Measurements from ENCODE around the gene SRRM4. TPM values are rescaled to one million over a fixed set of nuclear protein-coding genes. Genes with fewer than 3 reads are reported as not detected.
A peak's percentile ranks its signal among the peaks of the same experiment; 100 is the strongest.
"Not testable (repeated sequence)": the region's sequence is repeated elsewhere in the genome, so short reads cannot be mapped to it uniquely, and the experiment has no call there.

SRRM4 gene
- total RNA-seq, 1 experiment from 2014 or later = not detected

- no peak for DNase-seq
- no peak overlapping the region for H3K27ac ChIP-seq
- no peaks in the 10 kb centered on the region for H3K36me3 ChIP-seq
- no peaks in the 10 kb centered on the region for H3K9me3 ChIP-seq (replicated peaks)
- H3K4me1 ChIP-seq = no peaks in the 10 kb centered on the region
- H3K4me3 ChIP-seq = no peak overlapping the region
- no peaks in the 10 kb centered on the region for H3K27me3 ChIP-seq
Measured at GRCh38 chr12:119024356-119024755, 43.0 kb downstream of the SRRM4 start.

GRCh38 chr12:119025786-119026185, 44.4 kb downstream of the SRRM4 start:
- Histone ChIP-seq H3K9me3 (replicated peaks) (no peaks in the 10 kb centered on the region), H3K27me3 (no peaks in the 10 kb centered on the region), H3K27ac (no peak overlapping the region), H3K4me3 (no peak overlapping the region), H3K36me3 (no peaks in the 10 kb centered on the region), H3K4me1 (no peaks in the 10 kb centered on the region)
- DNase-seq = no peak

GRCh38 chr12:119033332-119033731, 52.0 kb downstream of the SRRM4 start:
- not testable (repeated sequence) for H3K27me3 ChIP-seq, DNase-seq

GRCh38 chr12:119036878-119037825, 55.8 kb downstream of the SRRM4 start:
- H3K27ac ChIP-seq = no peak overlapping the region
- no peaks in the 10 kb centered on the region for H3K27me3 ChIP-seq
- no peaks in the 10 kb centered on the region for H3K4me1 ChIP-seq
- DNase-seq = peak; percentile 10 to 64
- no peaks in the 10 kb centered on the region for H3K36me3 ChIP-seq
- no peak overlapping the region for H3K4me3 ChIP-seq
- no peaks in the 10 kb centered on the region for H3K9me3 ChIP-seq (replicated peaks)

More at GRCh38 chr12:119033332-119033731, 52.0 kb downstream of the SRRM4 start:
- H3K9me3 ChIP-seq (replicated peaks); H3K27ac ChIP-seq; H3K36me3 ChIP-seq; H3K4me3 ChIP-seq; H3K4me1 ChIP-seq: not testable (repeated sequence)

GRCh38 chr12:119044094-119044493, 62.8 kb downstream of the SRRM4 start:
- no peak overlapping the region for H3K27ac ChIP-seq
- no peaks in the 10 kb centered on the region for H3K4me1 ChIP-seq
- no peaks in the 10 kb centered on the region for H3K36me3 ChIP-seq
- no peaks in the 10 kb centered on the region for H3K9me3 ChIP-seq (replicated peaks)
- DNase-seq = no peak
- no peaks in the 10 kb centered on the region for H3K27me3 ChIP-seq
- H3K4me3 ChIP-seq = no peak overlapping the region

GRCh38 chr12:119047641-119048040, 66.3 kb downstream of the SRRM4 start:
- no peak overlapping the region for H3K4me3 ChIP-seq
- no peak overlapping the region for H3K27ac ChIP-seq
- no peaks in the 10 kb centered on the region for H3K27me3 ChIP-seq
- no peak for DNase-seq
- H3K36me3 ChIP-seq = no peaks in the 10 kb centered on the region
- H3K9me3 ChIP-seq (replicated peaks) = no peaks in the 10 kb centered on the region
- no peaks in the 10 kb centered on the region for H3K4me1 ChIP-seq

GRCh38 chr12:119050663-119051062, 69.3 kb downstream of the SRRM4 start:
- DNase-seq = no peak
- Histone ChIP-seq H3K9me3 (replicated peaks) (no peaks in the 10 kb centered on the region), H3K4me1 (no peaks in the 10 kb centered on the region), H3K4me3 (no peak overlapping the region), H3K27me3 (no peaks in the 10 kb centered on the region), H3K27ac (no peak overlapping the region), H3K36me3 (no peaks in the 10 kb centered on the region)

- DNase-seq = no peak
- no peaks in the 10 kb centered on the region for H3K9me3 ChIP-seq (replicated peaks)
- H3K27ac ChIP-seq = no peak overlapping the region
- no peaks in the 10 kb centered on the region for H3K4me1 ChIP-seq
- H3K4me3 ChIP-seq = no peak overlapping the region
- H3K36me3 ChIP-seq = no peaks in the 10 kb centered on the region
- H3K27me3 ChIP-seq = no peaks in the 10 kb centered on the region
Measured at GRCh38 chr12:119051474-119051873, 70.1 kb downstream of the SRRM4 start.

GRCh38 chr12:119052001-119052400, 70.7 kb downstream of the SRRM4 start:
- Histone ChIP-seq H3K4me1 (no peaks in the 10 kb centered on the region), H3K36me3 (no peaks in the 10 kb centered on the region)
- DNase-seq = no peak

GRCh38 chr12:119055977-119056376, 74.6 kb downstream of the SRRM4 start:
- Histone ChIP-seq H3K4me3 (no peak overlapping the region), H3K27me3 (no peaks in the 10 kb centered on the region), H3K9me3 (replicated peaks) (no peaks in the 10 kb centered on the region), H3K4me1 (no peaks in the 10 kb centered on the region), H3K27ac (no peak overlapping the region), H3K36me3 (no peaks in the 10 kb centered on the region)
- no peak for DNase-seq

More at GRCh38 chr12:119052001-119052400, 70.7 kb downstream of the SRRM4 start:
- Histone ChIP-seq H3K27ac (no peak overlapping the region), H3K9me3 (replicated peaks) (no peaks in the 10 kb centered on the region), H3K4me3 (no peak overlapping the region), H3K27me3 (no peaks in the 10 kb centered on the region)

GRCh38 chr12:119060847-119061796, 79.8 kb downstream of the SRRM4 start:
- Histone ChIP-seq H3K9me3 (replicated peaks) (no peaks in the 10 kb centered on the region), H3K36me3 (no peaks in the 10 kb centered on the region), H3K27ac (no peak overlapping the region), H3K4me3 (no peak overlapping the region), H3K4me1 (no peaks in the 10 kb centered on the region), H3K27me3 (no peaks in the 10 kb centered on the region)
- peak; percentile 50 to 78 for DNase-seq

GRCh38 chr12:119068129-119068856, 87.0 kb downstream of the SRRM4 start:
- H3K4me1 ChIP-seq = peaks cover 21% of the 10 kb centered on the region
- H3K27me3 ChIP-seq = no peaks in the 10 kb centered on the region
- H3K4me3 ChIP-seq = no peak overlapping the region
- peak; percentile 7 to 48 for DNase-seq
- no peaks in the 10 kb centered on the region for H3K9me3 ChIP-seq (replicated peaks)
- H3K27ac ChIP-seq = no peak overlapping the region
- no peaks in the 10 kb centered on the region for H3K36me3 ChIP-seq

- H3K27me3 ChIP-seq = no peaks in the 10 kb centered on the region
- DNase-seq = peak; percentile 69 to 86
- H3K9me3 ChIP-seq (replicated peaks) = no peaks in the 10 kb centered on the region
- peak overlapping the region; percentile 19; the same call in 1 of the 2 replicates for H3K27ac ChIP-seq
- H3K4me1 ChIP-seq = peaks cover 21% of the 10 kb centered on the region
- no peaks in the 10 kb centered on the region for H3K36me3 ChIP-seq
- no peak overlapping the region for H3K4me3 ChIP-seq
Measured at GRCh38 chr12:119069147-119069642, 87.9 kb downstream of the SRRM4 start.

- H3K36me3 ChIP-seq = no peaks in the 10 kb centered on the region
- peaks cover 21% of the 10 kb centered on the region for H3K4me1 ChIP-seq
- no peaks in the 10 kb centered on the region for H3K27me3 ChIP-seq
- H3K4me3 ChIP-seq = no peak overlapping the region
- no peaks in the 10 kb centered on the region for H3K9me3 ChIP-seq (replicated peaks)
- no peak for DNase-seq
- H3K27ac ChIP-seq = no peak overlapping the region
Measured at GRCh38 chr12:119071176-119071575, 89.8 kb downstream of the SRRM4 start.

All from SJCRH30 (cell line).